Naive thymus-derived CD4-positive, alpha-beta T cell (primary cell): ENCODE data around the gene C17orf75. TPM values are rescaled to one million over a fixed set of nuclear protein-coding genes. Genes with fewer than 3 reads are reported as not detected.

Source experiments
- ATAC-seq: fragments of 150-1000 bp; cut with Tn5 transposase; 2 replicates; pipeline ENCODE4 v1.10.0; 2021; ENCODE audit warnings: mild to moderate bottlenecking, moderate library complexity
- CTCF ChIA-PET: fragments of 350-600 bp; sonication (Branson Sonifier 250); formaldehyde crosslinking; loops from one replicate; lab custom pipeline; 2021; ENCODE audit warnings: antibody characterized with exemption; lab: Charles Lee
- POLR2A ChIA-PET: fragments of 350-600 bp; sonication (Branson Sonifier 250); formaldehyde crosslinking; loops from one replicate; lab custom pipeline; 2021; ENCODE audit warnings: antibody characterized with exemption, inconsistent platforms; lab: Charles Lee
- DNase-seq, 9 donors: peaks; one replicate each; pipeline versions ENCODE4 v3.0.0 to v3.0.0-alpha.2; 2020 to 2022; ENCODE audit warnings: mixed read lengths in 1 of 9
- H3K27ac ChIP-seq: one replicate; pipeline ENCODE4 v1.7.0; 2013; ENCODE audit warnings: mild to moderate bottlenecking, low read depth, low read length, moderate library complexity
- H3K27me3 ChIP-seq, 2 donors: one replicate each; pipeline ENCODE4 v1.7.0; 2013; ENCODE audit warnings: low read length in 2 of 2, mild to moderate bottlenecking in 2 of 2, moderate library complexity in 2 of 2; ENCODE audit not compliant: control insufficient read depth in 2 of 2, insufficient read depth in 2 of 2
- H3K36me3 ChIP-seq, 3 experiments: 1 replicate in 2 of 3; 2 replicates in 1 of 3; pipeline ENCODE4 v1.7.0; 2013; ENCODE audit warnings: low read length in 3 of 3, mild to moderate bottlenecking in 3 of 3, moderate library complexity in 1 of 3; ENCODE audit not compliant: insufficient read depth in 3 of 3, control insufficient read depth in 2 of 3
- H3K4me1 ChIP-seq, 2 donors: one replicate each; pipeline ENCODE4 v1.7.0; 2013; ENCODE audit warnings: low read length in 2 of 2, mild to moderate bottlenecking in 2 of 2, moderate library complexity in 1 of 2; ENCODE audit not compliant: control insufficient read depth in 2 of 2, insufficient read depth in 2 of 2
- H3K4me3 ChIP-seq: 2 replicates; pipeline ENCODE4 v1.7.0; 2013; ENCODE audit warnings: mild to moderate bottlenecking, low read length
- H3K9me3 ChIP-seq, 3 experiments: 1 replicate in 2 of 3; 2 replicates in 1 of 3; pipeline ENCODE4 v1.7.0; 2013; ENCODE audit warnings: low read length in 3 of 3; ENCODE audit not compliant: control insufficient read depth in 2 of 3
- H3K27ac Mint-ChIP-seq, 9 donors: one replicate each; pipeline ENCODE4 v1.8.0; 2020 to 2022; ENCODE audit warnings: mixed read lengths in 9 of 9, mild to moderate bottlenecking in 8 of 9, moderate library complexity in 5 of 9, inconsistent platforms in 2 of 9
- H3K27me3 Mint-ChIP-seq, 5 donors: one replicate each; pipeline ENCODE4 v1.8.0; 2021 to 2022; ENCODE audit warnings: mixed read lengths in 5 of 5, mild to moderate bottlenecking in 1 of 5
- H3K36me3 Mint-ChIP-seq, 5 donors: one replicate each; pipeline ENCODE4 v1.8.0; 2020 to 2022; ENCODE audit warnings: mixed read lengths in 5 of 5, mild to moderate bottlenecking in 3 of 5, inconsistent platforms in 1 of 5
- H3K4me1 Mint-ChIP-seq, 7 donors: one replicate each; pipeline ENCODE4 v1.8.0; 2020 to 2022; ENCODE audit warnings: mixed read lengths in 7 of 7, mild to moderate bottlenecking in 3 of 7, inconsistent platforms in 1 of 7
- H3K4me3 Mint-ChIP-seq, 10 donors: one replicate each; pipeline ENCODE4 v1.8.0; 2020 to 2022; ENCODE audit warnings: mild to moderate bottlenecking in 10 of 10, mixed read lengths in 10 of 10, moderate library complexity in 6 of 10, inconsistent platforms in 2 of 10
- H3K9me3 Mint-ChIP-seq, 11 donors: one replicate each; pipeline ENCODE4 v1.8.0; 2020 to 2022; ENCODE audit warnings: mixed read lengths in 11 of 11, mild to moderate bottlenecking in 4 of 11, inconsistent platforms in 1 of 11, moderate library complexity in 1 of 11
- intact Hi-C, 2 donors: fragments of 100-400 bp; cut with micrococcal nuclease; formaldehyde crosslinking; loops; one replicate each; pipeline ENCODE4 v1.15.1; 2023
- microRNA-seq: library from miRNA; unstranded; fragments of <30 nt; microRNA quantifications from one replicate; pipeline ENCODE4 v1.2.0, GENCODE V29; 2022; ENCODE audit warnings: borderline microRNAs expressed
- polyA plus RNA-seq, 2 donors: library from polyadenylated mRNA; unstranded; fragments of 300-500 nt; fragmentation: Illumina TruSeq; gene quantifications; one replicate each; pipeline ENCODE4 v1.2.3, GENCODE V29; 2021
- total RNA-seq, 6 experiments: library from RNA in 5 of 6; stranded (reverse) in 5 of 6; gene quantifications; 1 replicate in 5 of 6; 2 replicates in 1 of 6; pipeline ENCODE4 v1.2.3 and lab custom pipeline; 2021 to 2026

C17orf75 gene
- total and polyA plus RNA-seq, 7 experiments from 2014 or later: 9.6 to 22.0 (median 14.5) TPM

- Mint-ChIP-seq H3K9me3 (no peaks in the 10 kb centered on the region), H3K27me3 (peaks cover 3 to 5% (median 4%) of the 10 kb centered on the region in 5 donors), H3K27ac (no peak overlapping the region), H3K4me1 (peaks cover 0 to 4% (median 0%) of the 10 kb centered on the region in 7 donors), H3K36me3 (peaks cover 0 to 3% (median 0%) of the 10 kb centered on the region in 5 donors), H3K4me3 (no peak overlapping the region)
- ChIA-PET CTCF (no interaction called here), POLR2A (no interaction called here)
- no peaks in the 10 kb centered on the region for H3K27me3 ChIP-seq
- intact Hi-C loops: no loop called here
- H3K9me3 ChIP-seq: no peaks in the 10 kb centered on the region
- no peak for DNase-seq
- no peaks in the 10 kb centered on the region for H3K4me1 ChIP-seq
- no peak for ATAC-seq
- H3K27ac ChIP-seq: no peak overlapping the region
- no peaks in the 10 kb centered on the region for H3K36me3 ChIP-seq
- H3K4me3 ChIP-seq: no peak overlapping the region
Measured at GRCh38 chr17:32278815-32279214, 63.2 kb downstream of the C17orf75 start.

Small RNAs within 50 kb of the gene (microRNA-seq; reads per million reads assigned to microRNA genes)
- gene MIR632: not detected

Other genes starting within 250 kb of the C17orf75 start
- gene RHOT1, start 199.7 kb downstream of the C17orf75 start, total RNA-seq: 10 to 100 TPM; 24.3 to 31.7 (median 29.3) TPM
- 10 to 100 TPM; 28.5 to 29.6 TPM for gene RHOT1, start 199.7 kb downstream of the C17orf75 start, polyA plus RNA-seq
- under 1 TPM in 2 of 5 experiments, not detected in 3; 0.07 to 0.39 TPM for gene RHBDL3, start 76.3 kb downstream of the C17orf75 start, total RNA-seq
- gene RHBDL3, start 76.3 kb downstream of the C17orf75 start, polyA plus RNA-seq: not detected
- gene ZNF207, start 8.0 kb upstream of the C17orf75 start, total RNA-seq: 100 to 1,000 TPM; 248 to 288 (median 281) TPM
- gene ZNF207, start 8.0 kb upstream of the C17orf75 start, polyA plus RNA-seq: 100 to 1,000 TPM; 168 to 169 TPM
- 100 to 1,000 TPM in 1 of 5 experiments, 10 to 100 TPM in 4; 60.1 to 112 (median 67.5) TPM for gene PSMD11, start 102.3 kb upstream of the C17orf75 start, total RNA-seq
- 100 to 1,000 TPM; 102 to 103 TPM for gene PSMD11, start 102.3 kb upstream of the C17orf75 start, polyA plus RNA-seq
- gene CDK5R1, start 144.8 kb upstream of the C17orf75 start, total RNA-seq: 10 to 100 TPM in 3 of 5 experiments, 1 to 10 TPM in 2; 4.9 to 21.2 (median 12.2) TPM
- gene CDK5R1, start 144.8 kb upstream of the C17orf75 start, polyA plus RNA-seq: 1 to 10 TPM; 5.6 to 7.5 TPM